GM12872 (cell line): ENCODE measurements around the gene TAS2R13.

ENCODE experiments used
- TF ChIP-seq, protein P1 (sequence below): IDR thresholded peaks from 3 replicates; pipeline ENCODE4 v1.5.1; 2011; ENCODE audit warnings: low read depth, mild to moderate bottlenecking, low read length, moderate library complexity; ENCODE audit not compliant: insufficient read depth

TAS2R13 gene

GRCh38 chr12:10940389-10940788 is 31.0 kb upstream of the TAS2R13 start:
- TF ChIP-seq, protein P1, sequence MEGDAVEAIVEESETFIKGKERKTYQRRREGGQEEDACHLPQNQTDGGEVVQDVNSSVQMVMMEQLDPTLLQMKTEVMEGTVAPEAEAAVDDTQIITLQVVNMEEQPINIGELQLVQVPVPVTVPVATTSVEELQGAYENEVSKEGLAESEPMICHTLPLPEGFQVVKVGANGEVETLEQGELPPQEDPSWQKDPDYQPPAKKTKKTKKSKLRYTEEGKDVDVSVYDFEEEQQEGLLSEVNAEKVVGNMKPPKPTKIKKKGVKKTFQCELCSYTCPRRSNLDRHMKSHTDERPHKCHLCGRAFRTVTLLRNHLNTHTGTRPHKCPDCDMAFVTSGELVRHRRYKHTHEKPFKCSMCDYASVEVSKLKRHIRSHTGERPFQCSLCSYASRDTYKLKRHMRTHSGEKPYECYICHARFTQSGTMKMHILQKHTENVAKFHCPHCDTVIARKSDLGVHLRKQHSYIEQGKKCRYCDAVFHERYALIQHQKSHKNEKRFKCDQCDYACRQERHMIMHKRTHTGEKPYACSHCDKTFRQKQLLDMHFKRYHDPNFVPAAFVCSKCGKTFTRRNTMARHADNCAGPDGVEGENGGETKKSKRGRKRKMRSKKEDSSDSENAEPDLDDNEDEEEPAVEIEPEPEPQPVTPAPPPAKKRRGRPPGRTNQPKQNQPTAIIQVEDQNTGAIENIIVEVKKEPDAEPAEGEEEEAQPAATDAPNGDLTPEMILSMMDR = no peak

DNA sequence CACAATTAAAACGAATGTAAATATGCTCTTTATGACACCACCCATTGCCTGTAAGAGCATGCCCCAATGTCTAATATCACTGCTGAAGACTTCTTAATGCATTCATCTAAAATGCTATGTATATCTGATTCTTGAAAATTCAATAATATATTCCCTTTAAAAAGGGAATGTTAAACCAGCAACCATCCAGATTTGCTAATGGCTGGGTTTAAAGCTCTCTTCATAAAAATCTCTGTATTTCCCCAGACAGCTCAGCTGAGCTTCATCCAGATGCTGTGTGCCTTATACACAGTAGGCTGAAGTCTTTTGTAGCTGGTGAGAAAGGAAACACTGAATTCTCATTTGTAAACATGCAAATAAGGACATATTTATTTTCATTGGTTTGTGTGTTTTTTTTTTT is 29.8 kb upstream of the TAS2R13 start, which contains the start of gene TAS2R14:
Gene TAS2R14, minus strand, starts transcription at position 101 of the 400 bp plus-strand sequence. Its CDS starts 56 bp downstream, at position 45.
- TF ChIP-seq, protein P1 = no peak

DNA sequence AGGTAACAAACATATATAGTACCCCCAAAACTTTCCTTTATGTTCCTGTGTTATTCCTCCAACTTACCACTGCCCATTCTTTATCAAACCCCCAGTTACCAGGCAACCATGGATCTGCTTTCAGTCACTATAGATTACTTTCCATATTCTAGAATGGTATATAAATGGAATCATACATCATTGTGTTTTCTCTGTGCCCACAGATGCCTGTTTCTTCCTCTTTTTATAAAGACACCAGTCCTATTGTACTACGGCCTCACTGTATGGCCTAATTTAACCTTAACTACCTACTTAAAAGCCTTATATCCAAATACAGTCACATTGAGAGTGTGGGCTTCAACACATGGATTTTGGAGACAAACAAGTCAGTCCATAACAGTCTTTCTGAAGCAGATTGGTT is 27.1 kb upstream of the TAS2R13 start:
- TF ChIP-seq, protein P1 = no peak

DNA sequence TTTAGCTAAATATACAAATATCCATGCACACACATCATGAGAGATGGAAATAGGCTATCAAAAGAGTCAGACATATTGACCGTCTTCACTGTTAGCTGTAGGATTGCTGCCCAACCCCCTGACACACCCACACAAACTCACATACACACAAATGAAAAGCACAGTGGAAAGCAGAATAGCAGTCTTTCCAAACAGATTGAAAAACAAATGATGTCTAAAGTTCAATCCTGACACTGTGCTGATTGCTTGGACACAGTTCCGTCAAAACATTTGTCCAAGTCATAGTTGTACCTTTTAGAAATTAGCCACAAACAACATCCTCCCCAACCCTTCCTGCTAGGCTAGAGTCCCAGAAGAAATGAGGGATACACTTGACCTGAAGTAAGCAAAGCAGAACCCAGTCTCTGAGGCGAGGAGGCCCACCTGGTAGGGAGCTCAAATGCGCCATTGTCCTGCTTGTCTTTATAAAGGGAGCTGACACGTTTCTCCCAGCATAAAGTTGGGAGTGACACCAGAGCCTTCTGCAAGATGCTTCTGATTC is 19.5 kb upstream of the TAS2R13 start, which contains the start of gene PRH2:
Gene PRH2, plus strand, starts transcription at position 491 of the 541 bp plus-strand sequence. Its CDS starts 38 bp downstream, at position 529.
- TF ChIP-seq, protein P1 = no peak

GRCh38 chr12:10926269-10926668 is 16.9 kb upstream of the TAS2R13 start:
- TF ChIP-seq, protein P1 = no peak

DNA sequence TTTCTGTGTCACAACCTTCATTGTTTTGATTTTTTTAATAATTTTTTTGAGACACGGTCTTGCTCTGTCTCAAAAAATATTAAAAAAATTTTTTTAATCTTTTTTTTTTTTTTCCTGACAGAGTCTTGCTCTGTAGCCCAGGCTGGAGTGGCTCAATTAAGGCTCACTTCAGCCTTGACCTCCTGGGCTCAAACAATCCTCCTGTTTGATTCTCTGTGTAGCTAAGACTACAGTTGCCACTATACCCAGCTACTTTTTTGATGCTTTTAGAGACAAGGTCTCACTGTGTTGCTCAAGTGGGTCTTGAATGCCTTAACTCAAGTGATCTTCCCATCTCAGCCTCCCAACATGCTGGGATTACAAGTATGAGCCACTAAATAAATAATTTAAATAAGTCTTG is 10.4 kb upstream of the TAS2R13 start:
- TF ChIP-seq, protein P1 = no peak

DNA sequence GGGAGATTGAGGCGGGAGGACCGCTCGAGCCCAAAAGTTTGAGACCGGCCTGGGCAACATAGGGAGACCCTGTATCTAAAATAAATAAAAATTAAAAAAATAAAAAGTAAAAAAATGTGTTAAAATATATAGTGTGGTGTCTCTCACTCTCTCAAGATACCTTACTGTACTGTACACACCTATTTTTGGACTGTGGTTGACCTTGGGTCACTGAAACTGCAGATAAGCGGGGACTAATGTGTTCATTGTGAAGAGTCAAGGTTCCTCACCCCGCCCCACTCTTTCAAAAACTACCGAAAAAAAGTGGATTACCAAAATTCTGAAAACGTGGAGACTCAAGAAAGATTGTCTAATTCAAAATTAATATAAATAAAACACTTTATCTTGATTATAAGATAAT is 1.0 kb upstream of the TAS2R13 start:
- TF ChIP-seq, protein P1 = no peak
